ENCODE data around the gene KCNE4. TPM values are rescaled to one million over a fixed set of nuclear protein-coding genes. Genes with fewer than 3 reads are reported as not detected.
A peak's percentile ranks its signal among the peaks of the same experiment; 100 is the strongest.

The KCNE4 gene
- total and polyA plus RNA-seq, 9 of the 15 experiments (the other 6 are each of a cell fraction or from before 2014, with no cell fraction given) = not detected

DNA sequence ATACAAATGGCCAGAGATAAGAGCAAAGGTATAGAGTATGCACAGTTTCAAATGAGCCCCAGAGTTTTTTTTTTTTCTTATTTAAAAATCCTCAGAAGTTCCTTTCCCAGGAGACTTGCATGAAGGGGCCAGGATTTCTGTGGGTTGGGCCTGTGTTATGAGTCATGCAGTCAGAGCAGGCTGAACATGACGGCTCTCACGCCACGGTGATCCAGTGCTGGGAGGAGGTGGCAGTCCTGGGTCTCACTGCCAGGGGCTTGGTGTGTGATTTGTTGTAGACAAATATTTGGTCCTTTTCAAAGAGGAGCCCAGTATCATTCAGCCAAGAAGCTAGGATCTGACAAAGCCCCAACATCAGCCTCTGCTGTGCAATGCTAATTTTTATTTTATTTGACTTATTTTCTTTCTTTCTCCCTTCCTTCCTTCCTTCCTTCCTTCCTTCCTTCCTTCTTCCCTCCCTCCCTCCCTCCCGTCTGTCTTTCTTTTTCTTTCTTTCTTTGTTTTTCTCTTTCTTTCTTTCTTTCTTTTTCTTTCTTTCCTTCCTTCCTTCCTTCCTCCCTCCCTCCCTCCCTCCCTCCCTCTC lies 10.4 kb upstream of the KCNE4 start (continued):
- TF ChIP-seq RBM25 (IDR thresholded peaks at IDR 0.05; ENCODE audit: low read depth, low read length, severe bottlenecking) (no peak), KLF1 (tag; IDR thresholded peaks at IDR 0.05) (no peak), ZNF12 (CRISPR knock-in tag; IDR thresholded peaks at IDR 0.05) (no peak), POLR2H (tag; IDR thresholded peaks at IDR 0.05; ENCODE audit: low read depth) (no peak), SIX5 (IDR thresholded peaks at IDR 0.05; ENCODE audit: borderline replicate concordance in 1 of 2, insufficient read depth in 1 of 2, low read depth in 1 of 2, low read length in 2 of 2) (no peak), HMGN3 (IDR thresholded peaks at IDR 0.05; ENCODE audit: borderline replicate concordance, extremely low read depth, insufficient read length, low read depth, low read length) (no peak), MCM2 (IDR thresholded peaks at IDR 0.05; ENCODE audit: low read depth) (no peak), STAT5A (IDR thresholded peaks at IDR 0.05; ENCODE audit: borderline replicate concordance, low read length) (no peak), CEBPB (tag; IDR thresholded peaks at IDR 0.05) (no peak), HMG20A (CRISPR knock-in tag; conservative IDR thresholded peaks at IDR 0.05) (no peak), ILK (tag; IDR thresholded peaks at IDR 0.05; ENCODE audit: borderline replicate concordance, low read depth) (no peak), NCOR1 (IDR thresholded peaks at IDR 0.05) (no peak), FOS (IDR thresholded peaks at IDR 0.05; ENCODE audit: extremely low read depth, insufficient read length) (peak; percentile 16), CCNT2 (IDR thresholded peaks at IDR 0.05; ENCODE audit: borderline replicate concordance, extremely low read depth, insufficient read length, low read depth, low read length) (no peak), ZNF134 (CRISPR knock-in tag; conservative IDR thresholded peaks at IDR 0.05) (no peak), CREM (IDR thresholded peaks at IDR 0.05; ENCODE audit: low read depth) (peak; percentile 51), WHSC1 (IDR thresholded peaks at IDR 0.05; ENCODE audit: low read length) (no peak), HMBOX1 (IDR thresholded peaks at IDR 0.05) (no peak), HNRNPH1 (optimal IDR thresholded peaks at IDR 0.05; ENCODE audit: low read depth, low read length) (no peak), SRSF7 (optimal IDR thresholded peaks at IDR 0.05; ENCODE audit: low read depth, low read length) (no peak), PHF8 (IDR thresholded peaks at IDR 0.05; ENCODE audit: borderline replicate concordance, low read length) (no peak; the same call in 1 of the 2 replicates), ZNF239 (CRISPR knock-in tag; IDR thresholded peaks at IDR 0.05) (no peak), ZNF140 (CRISPR knock-in tag; IDR thresholded peaks at IDR 0.05) (no peak), MTA3 (IDR thresholded peaks at IDR 0.05; ENCODE audit: borderline replicate concordance) (no peak), MBD1 (CRISPR knock-in tag; IDR thresholded peaks at IDR 0.05) (no peak), LEF1 (IDR thresholded peaks at IDR 0.05) (0 out of 2 replicates have a peak, but pooled peaks have one; percentile 17), ATF7 (IDR thresholded peaks at IDR 0.05) (no peak)
